IPS-18a (cell line): ENCODE data around the gene ARL4C.

Source experiments
- H3K27ac ChIP-seq: one replicate; pipeline ENCODE4 v1.5.1; 2013; ENCODE audit warnings: low read length
- H3K27me3 ChIP-seq: one replicate; pipeline ENCODE4 v1.6.1; 2013; ENCODE audit warnings: mild to moderate bottlenecking, low read length; ENCODE audit not compliant: control insufficient read depth, insufficient read depth
- H3K36me3 ChIP-seq: one replicate; pipeline ENCODE4 v1.6.1; 2013; ENCODE audit warnings: low read depth, low read length; ENCODE audit not compliant: control insufficient read depth
- H3K4me1 ChIP-seq: one replicate; pipeline ENCODE4 v1.6.1; 2013; ENCODE audit warnings: low read depth, low read length; ENCODE audit not compliant: control insufficient read depth
- H3K4me3 ChIP-seq: one replicate; pipeline ENCODE4 v1.5.1; 2013; ENCODE audit warnings: low read length
- H3K9ac ChIP-seq: one replicate; pipeline ENCODE4 v1.6.1; 2013; ENCODE audit warnings: mild to moderate bottlenecking, low read length, moderate library complexity
- H3K9me3 ChIP-seq: one replicate; pipeline ENCODE4 v1.6.1; 2013; ENCODE audit warnings: low read depth, low read length; ENCODE audit not compliant: control insufficient read depth

ARL4C gene

GRCh38 chr2:234487356-234487755 lies 9.5 kb downstream of the ARL4C start:
- Histone ChIP-seq H3K27me3 (no peaks in the 10 kb centered on the region), H3K4me3 (no peak overlapping the region), H3K36me3 (no peaks in the 10 kb centered on the region), H3K9me3 (no peaks in the 10 kb centered on the region), H3K27ac (no peak overlapping the region), H3K9ac (no peak overlapping the region), H3K4me1 (no peaks in the 10 kb centered on the region)

- H3K27ac ChIP-seq = no peak overlapping the region
- H3K9me3 ChIP-seq = no peaks in the 10 kb centered on the region
- no peak overlapping the region for H3K4me3 ChIP-seq
- no peaks in the 10 kb centered on the region for H3K36me3 ChIP-seq
- H3K4me1 ChIP-seq = no peaks in the 10 kb centered on the region
- no peak overlapping the region for H3K9ac ChIP-seq
- no peaks in the 10 kb centered on the region for H3K27me3 ChIP-seq
These were observed 13.2 kb downstream of the ARL4C start for GRCh38 chr2:234483568-234484251.

DNA sequence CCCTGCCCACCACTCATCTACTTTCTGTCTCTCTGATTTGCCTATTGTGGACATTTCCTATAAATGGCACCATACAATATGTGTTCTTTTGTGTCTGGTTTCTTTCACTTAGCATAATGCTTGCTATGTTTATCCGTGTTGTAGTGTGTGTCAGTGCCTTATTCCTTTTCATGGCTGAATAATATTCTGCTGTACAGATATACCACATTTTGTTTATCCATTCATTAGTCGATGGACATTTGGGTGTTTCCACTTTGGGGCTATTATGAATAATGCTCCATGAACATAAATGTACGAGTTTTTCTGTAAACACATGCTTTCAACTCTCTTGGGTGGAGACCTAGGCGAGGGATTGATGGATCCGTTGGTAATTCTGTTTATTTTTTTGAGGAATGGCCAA lies 15.6 kb downstream of the ARL4C start:
- Histone ChIP-seq H3K4me3 (no peak overlapping the region), H3K4me1 (no peaks in the 10 kb centered on the region), H3K36me3 (no peaks in the 10 kb centered on the region)

GRCh38 chr2:234480337-234480736 lies 16.5 kb downstream of the ARL4C start:
- H3K9ac ChIP-seq = no peak overlapping the region
- H3K9me3 ChIP-seq = no peaks in the 10 kb centered on the region
- H3K4me3 ChIP-seq = no peak overlapping the region
- no peak overlapping the region for H3K27ac ChIP-seq
- no peaks in the 10 kb centered on the region for H3K27me3 ChIP-seq
- H3K36me3 ChIP-seq = no peaks in the 10 kb centered on the region
- H3K4me1 ChIP-seq = no peaks in the 10 kb centered on the region

More for the DNA sequence above, 15.6 kb downstream of the ARL4C start:
- no peaks in the 10 kb centered on the region for H3K27me3 ChIP-seq
- no peak overlapping the region for H3K27ac ChIP-seq
- H3K9me3 ChIP-seq = no peaks in the 10 kb centered on the region
- H3K9ac ChIP-seq = no peak overlapping the region

DNA sequence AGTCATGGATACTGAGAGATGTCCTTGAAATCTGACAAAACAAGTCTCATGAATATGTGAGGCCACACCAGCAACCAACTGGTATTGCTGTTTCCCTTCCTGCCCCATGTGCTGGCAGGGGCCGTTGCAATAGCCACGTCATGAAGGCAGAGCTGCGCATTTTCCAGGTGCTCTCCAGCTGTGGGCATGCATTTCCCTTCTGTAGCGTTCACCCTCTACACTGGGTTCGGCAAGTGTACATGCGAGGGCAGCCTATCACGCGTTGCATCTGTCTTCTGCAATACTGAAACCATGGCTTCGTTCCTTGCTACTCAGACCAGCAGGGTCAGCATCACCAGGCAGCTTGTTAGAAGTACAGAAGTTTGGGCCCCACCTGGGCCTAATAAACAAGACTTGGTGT lies 17.4 kb downstream of the ARL4C start:
- Histone ChIP-seq H3K9ac (no peak overlapping the region), H3K36me3 (no peaks in the 10 kb centered on the region), H3K4me3 (no peak overlapping the region), H3K27ac (no peak overlapping the region), H3K27me3 (no peaks in the 10 kb centered on the region), H3K4me1 (no peaks in the 10 kb centered on the region), H3K9me3 (no peaks in the 10 kb centered on the region)

GRCh38 chr2:234478121-234478858 lies 18.6 kb downstream of the ARL4C start:
- Histone ChIP-seq H3K27me3 (no peaks in the 10 kb centered on the region), H3K27ac (no peak overlapping the region), H3K9ac (no peak overlapping the region), H3K4me3 (no peak overlapping the region), H3K9me3 (no peaks in the 10 kb centered on the region), H3K36me3 (no peaks in the 10 kb centered on the region), H3K4me1 (no peaks in the 10 kb centered on the region)

GRCh38 chr2:234476766-234477165 lies 20.1 kb downstream of the ARL4C start:
- Histone ChIP-seq H3K27me3 (no peaks in the 10 kb centered on the region), H3K9me3 (no peaks in the 10 kb centered on the region), H3K4me1 (no peaks in the 10 kb centered on the region), H3K4me3 (no peak overlapping the region), H3K36me3 (no peaks in the 10 kb centered on the region), H3K27ac (no peak overlapping the region), H3K9ac (no peak overlapping the region)

- H3K27ac ChIP-seq = no peak overlapping the region
- no peaks in the 10 kb centered on the region for H3K4me1 ChIP-seq
- no peak overlapping the region for H3K9ac ChIP-seq
- H3K9me3 ChIP-seq = no peaks in the 10 kb centered on the region
- H3K36me3 ChIP-seq = no peaks in the 10 kb centered on the region
- no peaks in the 10 kb centered on the region for H3K27me3 ChIP-seq
- no peak overlapping the region for H3K4me3 ChIP-seq
These were observed 22.2 kb downstream of the ARL4C start for GRCh38 chr2:234474654-234475053.

GRCh38 chr2:234472155-234472554 lies 24.7 kb downstream of the ARL4C start:
- Histone ChIP-seq H3K9ac (no peak overlapping the region), H3K9me3 (no peaks in the 10 kb centered on the region), H3K4me1 (no peaks in the 10 kb centered on the region), H3K4me3 (no peak overlapping the region), H3K27me3 (no peaks in the 10 kb centered on the region), H3K36me3 (no peaks in the 10 kb centered on the region), H3K27ac (no peak overlapping the region)

- H3K27ac ChIP-seq = no peak overlapping the region
These were observed 26.9 kb downstream of the ARL4C start for GRCh38 chr2:234469972-234470371.

DNA sequence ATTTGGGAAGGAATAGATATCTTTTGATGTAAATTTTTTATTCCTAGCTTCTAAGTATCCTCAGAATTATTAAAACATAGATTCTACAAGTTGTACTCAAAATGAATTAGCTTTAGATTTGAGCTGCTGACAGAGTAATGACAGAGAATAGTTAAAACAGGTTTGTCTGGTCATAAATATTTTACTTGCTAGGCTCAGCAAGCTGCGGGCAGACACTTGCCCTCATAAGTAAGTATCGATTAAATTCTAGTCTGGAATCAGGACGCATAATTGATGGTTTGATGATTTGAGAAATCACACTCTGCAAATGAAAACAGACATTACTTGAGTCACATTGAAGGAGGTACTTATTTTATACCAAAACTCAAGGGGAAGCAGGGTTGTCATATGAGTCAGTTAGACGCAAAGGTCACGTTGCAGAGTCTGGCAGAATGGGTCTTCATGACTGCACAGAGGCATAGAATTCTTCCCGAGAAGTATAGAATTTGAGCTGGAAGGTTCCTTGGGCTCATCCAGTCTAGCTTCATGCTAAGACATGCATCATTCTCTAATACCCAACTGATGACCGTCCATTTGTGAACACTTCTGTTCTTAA lies 27.5 kb downstream of the ARL4C start:
- Histone ChIP-seq H3K4me3 (no peak overlapping the region), H3K36me3 (no peaks in the 10 kb centered on the region), H3K9me3 (no peaks in the 10 kb centered on the region), H3K27me3 (no peaks in the 10 kb centered on the region), H3K9ac (no peak overlapping the region), H3K4me1 (no peaks in the 10 kb centered on the region), H3K27ac (no peak overlapping the region)

More at GRCh38 chr2:234469972-234470371, 26.9 kb downstream of the ARL4C start:
- Histone ChIP-seq H3K36me3 (no peaks in the 10 kb centered on the region), H3K4me3 (no peak overlapping the region), H3K9ac (no peak overlapping the region), H3K27me3 (no peaks in the 10 kb centered on the region), H3K9me3 (no peaks in the 10 kb centered on the region), H3K4me1 (no peaks in the 10 kb centered on the region)
